ENCODE results near the gene CCDC88B.

Gene CCDC88B

DNA sequence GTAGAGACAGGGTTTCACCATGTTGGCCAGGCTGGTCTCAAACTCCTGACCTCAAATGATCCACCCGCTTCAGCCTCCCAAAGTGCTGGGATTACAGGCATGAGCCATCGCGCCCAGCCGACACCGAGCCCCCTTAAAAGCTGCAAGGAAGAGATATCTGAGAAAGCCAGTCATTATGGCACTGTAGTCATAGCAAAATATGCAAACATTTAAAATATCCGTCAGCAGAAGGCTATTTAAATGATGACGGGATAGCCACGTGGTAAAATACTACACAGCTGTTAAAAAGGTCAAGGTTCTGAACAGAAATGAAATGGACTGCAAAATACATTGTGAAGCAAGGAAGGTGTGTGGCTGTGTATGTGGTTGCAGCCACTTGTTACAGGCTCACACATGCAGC, 6.4 kb upstream of the CCDC88B start:
- no peak overlapping the region for H3K9ac ChIP-seq
- H3K27me3 ChIP-seq: no peaks in the 10 kb centered on the region
- no peaks in the 10 kb centered on the region for H3K36me3 ChIP-seq
- H3K4me1 ChIP-seq: peaks cover 43% of the 10 kb centered on the region
- no peak overlapping the region for H3K27ac ChIP-seq
- H3K4me2 ChIP-seq: no peak overlapping the region
- TF ChIP-seq Cebpa-rat (IDR thresholded peaks at IDR 0.05): no peak
- no peaks in the 10 kb centered on the region for H3K9me3 ChIP-seq
- H3K4me3 ChIP-seq: no peak overlapping the region
- no peaks in the 10 kb centered on the region for H4K20me1 ChIP-seq

DNA sequence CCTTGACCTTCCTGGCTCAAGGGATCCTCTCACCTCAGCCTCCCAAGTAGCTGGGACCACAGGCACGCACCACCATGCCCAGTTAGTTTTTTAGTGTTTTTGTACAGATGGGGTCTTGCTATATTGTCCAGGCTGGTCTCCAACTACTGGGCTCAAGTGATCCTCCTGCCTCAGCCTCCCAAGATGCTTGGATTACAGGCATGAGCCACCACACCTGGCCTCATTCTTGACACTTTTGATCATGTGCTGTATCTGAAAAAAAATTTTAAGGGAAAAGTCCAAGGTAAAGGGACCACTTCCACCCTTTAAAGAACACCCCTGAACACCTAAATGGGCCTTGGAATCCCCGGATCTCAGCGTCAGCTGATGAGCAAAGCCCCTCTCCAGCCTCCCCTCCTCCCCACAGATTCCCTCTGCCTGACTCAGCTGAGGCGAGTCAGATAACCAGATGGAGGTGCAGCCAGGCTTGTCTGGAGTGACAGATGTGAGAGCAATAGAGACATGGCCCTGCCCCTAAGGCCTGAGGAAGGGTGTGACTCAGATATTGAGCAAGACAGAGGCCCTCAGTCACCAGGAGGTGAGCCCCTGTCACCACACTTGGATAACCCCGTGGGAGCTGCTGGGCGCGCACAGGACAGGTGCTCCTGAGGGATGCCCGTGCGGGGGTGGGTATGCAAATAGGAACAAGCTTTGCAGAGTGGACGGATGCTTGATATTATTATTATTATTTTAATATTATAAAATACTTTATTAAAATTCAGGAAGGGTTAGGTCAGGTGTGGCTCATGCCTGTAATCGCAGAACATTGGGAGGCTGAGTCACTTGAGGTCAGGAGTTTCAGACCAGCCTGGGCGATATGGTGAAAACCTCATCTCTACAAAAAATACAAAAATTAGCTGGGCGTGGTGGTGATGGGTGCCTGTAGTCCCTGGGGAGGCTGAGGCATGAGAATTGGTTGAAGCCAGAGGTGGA, 5.0 kb upstream of the CCDC88B start:
- H3K27me3 ChIP-seq: no peaks in the 10 kb centered on the region
- H3K9me3 ChIP-seq: no peaks in the 10 kb centered on the region
- peak overlapping the region; percentile 67 for H3K4me2 ChIP-seq
- H3K4me1 ChIP-seq: peaks cover 58% of the 10 kb centered on the region
- no peak overlapping the region for H3K9ac ChIP-seq
- no peaks in the 10 kb centered on the region for H4K20me1 ChIP-seq
- H3K4me3 ChIP-seq: no peak overlapping the region
- H3K27ac ChIP-seq: peak overlapping the region; percentile 49
- TF ChIP-seq Cebpa-rat (IDR thresholded peaks at IDR 0.05): peak; percentile 98
- H3K36me3 ChIP-seq: no peaks in the 10 kb centered on the region

DNA sequence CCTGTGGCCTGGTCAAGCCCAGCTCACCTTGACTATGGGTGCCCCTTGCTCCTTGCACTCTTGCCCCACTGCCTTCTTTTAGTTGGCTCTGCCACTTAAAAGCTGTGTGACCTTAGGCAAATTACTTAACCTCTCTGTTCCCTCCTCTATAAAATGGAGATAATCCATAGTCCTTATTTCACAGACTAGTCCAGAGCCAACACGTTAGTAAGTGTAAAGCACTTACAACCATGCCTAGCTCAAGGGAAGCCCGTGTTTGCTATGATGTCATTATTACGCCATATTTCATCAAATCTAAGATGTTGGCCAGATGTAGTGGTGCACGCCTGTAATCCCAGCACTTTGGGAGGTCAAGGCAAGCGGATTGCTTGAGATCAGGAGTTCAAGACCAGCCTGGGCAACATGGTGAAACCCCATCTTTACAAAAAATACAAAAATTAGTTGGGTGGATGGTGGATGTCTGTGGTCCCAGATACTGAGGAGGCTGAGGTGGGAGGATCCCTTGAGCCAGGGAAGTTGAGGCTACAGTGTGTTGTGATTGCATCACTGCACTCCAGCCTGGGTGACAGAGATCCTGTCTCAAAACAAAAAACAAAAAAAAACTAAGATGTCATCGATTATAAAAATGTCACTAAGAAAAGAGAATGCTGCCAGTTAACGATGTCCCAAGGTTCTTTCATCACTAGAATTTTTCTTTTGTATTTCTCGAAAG, 2.3 kb upstream of the CCDC88B start:
- no peaks in the 10 kb centered on the region for H3K27me3 ChIP-seq
- H3K27ac ChIP-seq: no peak overlapping the region
- peaks cover 67% of the 10 kb centered on the region for H3K4me1 ChIP-seq
- H3K4me3 ChIP-seq: no peak overlapping the region
- H3K4me2 ChIP-seq: no peak overlapping the region
- no peak overlapping the region for H3K9ac ChIP-seq
- no peaks in the 10 kb centered on the region for H4K20me1 ChIP-seq
- no peaks in the 10 kb centered on the region for H3K9me3 ChIP-seq
- no peaks in the 10 kb centered on the region for H3K36me3 ChIP-seq
- no peak for TF ChIP-seq Cebpa-rat (IDR thresholded peaks at IDR 0.05)

DNA sequence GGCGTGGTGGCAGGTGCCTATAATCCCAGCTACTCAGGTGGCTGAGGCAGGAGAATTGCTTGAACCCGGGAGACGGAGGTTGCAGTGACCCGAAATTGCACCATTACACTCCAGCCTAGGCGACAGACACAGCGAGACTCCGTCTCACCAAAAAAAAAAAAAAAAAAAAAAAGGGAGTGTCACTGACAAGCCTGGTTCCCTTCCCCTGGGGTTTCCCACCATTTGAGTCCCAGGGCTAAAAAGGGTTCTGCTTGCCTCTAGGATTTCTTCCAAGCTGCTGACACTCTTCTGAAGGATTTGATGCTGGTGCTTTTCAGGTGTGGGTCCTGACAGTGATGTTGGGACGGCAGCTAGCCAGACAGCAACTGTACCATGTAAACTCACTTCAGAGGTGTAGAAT, 1.3 kb upstream of the CCDC88B start:
- Histone ChIP-seq H3K27ac (peak overlapping the region; percentile 90), H4K20me1 (no peaks in the 10 kb centered on the region), H3K9me3 (no peaks in the 10 kb centered on the region), H3K4me2 (peak overlapping the region; percentile 95; the same call in 1 of the 2 replicates), H3K27me3 (no peaks in the 10 kb centered on the region), H3K9ac (no peak overlapping the region), H3K4me3 (no peak overlapping the region), H3K36me3 (peaks cover 5% of the 10 kb centered on the region; the same call in 1 of the 2 replicates), H3K4me1 (peaks cover 75% of the 10 kb centered on the region)
- TF ChIP-seq Cebpa-rat (IDR thresholded peaks at IDR 0.05): no peak

DNA sequence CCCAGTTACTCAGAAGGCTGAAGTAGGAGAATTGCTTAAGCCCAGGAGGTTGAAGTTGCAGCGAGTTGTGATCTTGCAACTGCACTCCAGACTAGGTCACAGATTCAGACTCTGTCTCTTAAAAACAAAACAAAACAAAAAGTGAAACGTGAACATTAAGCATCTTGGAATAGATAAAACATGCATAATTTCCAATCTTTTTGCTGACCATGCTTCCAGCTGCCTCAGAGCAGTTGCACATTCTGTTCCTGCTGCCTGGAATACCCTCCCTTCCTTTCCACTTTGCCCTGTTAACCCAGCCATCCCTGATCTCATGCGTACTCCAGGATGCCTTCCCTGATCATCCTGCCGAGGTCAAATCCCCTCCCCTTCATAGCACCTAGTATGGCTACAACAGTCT, 718 bp upstream of the CCDC88B start:
- H3K4me1 ChIP-seq: peaks cover 77% of the 10 kb centered on the region
- no peaks in the 10 kb centered on the region for H3K27me3 ChIP-seq
- no peaks in the 10 kb centered on the region for H4K20me1 ChIP-seq
- peak overlapping the region; percentile 90 for H3K27ac ChIP-seq
- no peak for TF ChIP-seq Cebpa-rat (IDR thresholded peaks at IDR 0.05)
- H3K4me2 ChIP-seq: peak overlapping the region; percentile 95
- peak overlapping the region; percentile 65; the same call in 1 of the 2 replicates for H3K4me3 ChIP-seq
- H3K9ac ChIP-seq: peak overlapping the region; percentile 71; the same call in 1 of the 2 replicates
- H3K9me3 ChIP-seq: no peaks in the 10 kb centered on the region
- peaks cover 11% of the 10 kb centered on the region; the same call in 1 of the 2 replicates for H3K36me3 ChIP-seq

DNA sequence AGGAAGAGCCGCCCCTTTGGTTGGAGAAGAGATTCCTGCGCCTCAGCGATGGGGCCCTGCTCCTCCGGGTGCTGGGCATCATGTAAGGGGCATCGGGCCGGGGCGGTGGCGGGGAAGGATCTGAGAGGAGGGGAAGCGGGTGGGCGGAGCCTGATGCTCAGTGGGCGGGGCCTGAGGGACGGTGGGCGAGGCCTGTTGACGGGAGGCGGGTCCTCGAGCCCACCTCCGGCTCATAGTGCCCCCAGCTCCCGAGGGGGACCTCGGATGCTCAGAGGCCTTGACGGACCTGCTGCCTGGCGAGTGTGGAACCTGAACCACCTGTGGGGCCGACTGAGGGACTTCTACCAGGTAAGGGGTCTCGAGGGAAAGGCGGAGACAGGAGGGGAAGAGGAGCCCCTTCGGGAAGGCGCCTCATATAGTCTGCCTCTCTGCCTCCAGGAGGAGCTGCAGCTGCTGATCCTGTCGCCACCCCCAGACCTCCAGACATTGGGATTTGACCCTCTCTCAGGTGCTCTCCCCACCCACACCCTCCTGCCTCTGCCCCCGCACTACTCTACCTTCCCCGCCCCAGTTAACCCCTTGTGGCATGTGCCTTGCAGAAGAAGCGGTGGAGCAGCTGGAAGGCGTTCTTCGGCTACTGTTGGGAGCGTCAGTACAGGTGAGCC, 799 bp downstream of the CCDC88B start:
- no peaks in the 10 kb centered on the region for H4K20me1 ChIP-seq
- H3K27ac ChIP-seq: peak overlapping the region; percentile 90
- H3K9me3 ChIP-seq: no peaks in the 10 kb centered on the region
- peak overlapping the region; percentile 95 for H3K4me2 ChIP-seq
- H3K27me3 ChIP-seq: no peaks in the 10 kb centered on the region
- H3K36me3 ChIP-seq: peaks cover 26% of the 10 kb centered on the region; the same call in 1 of the 2 replicates
- H3K4me3 ChIP-seq: peak overlapping the region; percentile 65
- H3K4me1 ChIP-seq: peaks cover 73% of the 10 kb centered on the region
- peak overlapping the region; percentile 71 for H3K9ac ChIP-seq
- no peak for TF ChIP-seq Cebpa-rat (IDR thresholded peaks at IDR 0.05)

DNA sequence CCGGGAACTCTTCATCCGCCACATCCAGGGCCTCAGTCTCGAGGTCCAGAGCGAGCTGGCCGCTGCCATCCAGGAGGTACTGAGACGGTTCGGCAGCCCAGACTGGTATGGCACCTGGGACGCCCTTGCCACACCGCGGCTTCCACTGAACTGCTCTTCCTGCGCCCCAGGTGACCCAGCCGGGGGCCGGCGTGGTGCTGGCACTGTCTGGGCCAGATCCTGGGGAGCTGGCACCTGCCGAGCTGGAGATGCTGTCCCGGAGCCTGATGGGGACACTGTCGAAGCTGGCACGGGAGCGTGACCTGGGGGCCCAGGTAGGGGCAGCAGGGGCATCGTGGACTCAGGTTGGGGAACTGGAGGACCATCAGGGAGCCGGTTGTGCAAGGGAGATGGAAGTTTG, 1.4 kb downstream of the CCDC88B start:
- peak overlapping the region; percentile 95 for H3K4me2 ChIP-seq

DNA sequence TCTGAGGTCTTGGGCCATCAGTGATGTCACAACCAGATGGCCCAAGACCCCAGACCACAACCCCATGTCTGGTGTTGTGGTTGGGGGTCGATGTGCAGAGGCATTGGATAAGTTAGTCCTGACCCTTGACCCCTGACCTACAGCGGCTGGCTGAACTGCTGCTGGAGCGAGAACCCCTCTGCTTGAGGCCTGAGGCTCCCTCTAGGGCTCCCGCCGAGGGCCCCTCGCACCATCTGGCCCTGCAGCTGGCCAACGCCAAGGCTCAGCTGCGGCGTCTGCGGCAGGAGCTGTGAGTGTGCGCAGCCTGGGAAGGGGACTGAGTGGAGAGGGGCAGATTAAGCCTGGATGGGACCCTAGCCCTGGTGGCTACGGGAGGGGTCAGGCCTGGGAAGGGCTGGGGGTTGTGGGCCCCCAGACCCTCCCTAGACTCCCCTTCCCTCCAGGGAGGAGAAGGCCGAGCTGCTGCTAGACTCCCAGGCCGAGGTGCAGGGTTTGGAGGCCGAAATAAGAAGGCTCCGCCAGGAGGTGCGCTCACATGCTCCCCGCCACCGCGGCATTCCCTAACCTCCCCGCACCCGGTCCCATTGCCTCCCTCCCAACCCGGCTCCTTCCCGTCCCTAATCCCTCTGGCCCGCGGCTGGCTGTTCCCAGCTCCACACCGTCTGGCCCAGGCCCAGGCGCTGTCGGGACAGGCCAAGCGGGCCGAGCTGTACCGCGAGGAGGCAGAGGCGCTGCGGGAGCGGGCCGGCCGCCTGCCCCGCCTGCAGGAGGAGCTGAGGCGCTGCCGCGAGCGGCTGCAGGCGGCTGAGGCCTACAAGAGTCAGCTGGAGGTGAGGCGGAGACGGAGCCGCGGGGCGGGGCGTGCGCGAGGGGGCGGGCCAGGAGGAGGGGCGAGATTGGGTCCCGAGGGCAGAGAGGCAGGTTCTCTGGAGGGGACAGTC, 2.1 kb downstream of the CCDC88B start:
- Histone ChIP-seq H3K9me3 (no peaks in the 10 kb centered on the region), H3K27me3 (no peaks in the 10 kb centered on the region), H3K9ac (peak overlapping the region; percentile 47), H3K4me2 (peak overlapping the region; percentile 95), H3K27ac (peak overlapping the region; percentile 90), H4K20me1 (no peaks in the 10 kb centered on the region), H3K4me1 (peaks cover 73% of the 10 kb centered on the region), H3K36me3 (peaks cover 26% of the 10 kb centered on the region; the same call in 1 of the 2 replicates), H3K4me3 (peak overlapping the region; percentile 29; the same call in 1 of the 2 replicates)
- TF ChIP-seq Cebpa-rat (IDR thresholded peaks at IDR 0.05): no peak

More for the DNA sequence above, 1.4 kb downstream of the CCDC88B start:
- Histone ChIP-seq H3K27ac (peak overlapping the region; percentile 90), H3K36me3 (peaks cover 26% of the 10 kb centered on the region; the same call in 1 of the 2 replicates), H3K4me3 (peak overlapping the region; percentile 65), H3K9me3 (no peaks in the 10 kb centered on the region), H3K27me3 (no peaks in the 10 kb centered on the region), H4K20me1 (no peaks in the 10 kb centered on the region), H3K4me1 (peaks cover 72% of the 10 kb centered on the region), H3K9ac (no peak overlapping the region)
- TF ChIP-seq Cebpa-rat (IDR thresholded peaks at IDR 0.05): no peak

All from BLaER1 (cell line).